HL-60 (cell line): ENCODE results near the gene SETBP1.

Experiments
- DNase-seq, 2 experiments: peaks; one replicate each; pipeline ENCODE4 v3.0.0-alpha.2; 2010 to 2020; ENCODE audit warnings: low read depth in 1 of 2, low spot score in 1 of 2
- H3K27ac ChIP-seq: fragments of 250-450 bp; sonication (Bioruptor Pico); replicated peaks from 2 replicates; pipeline ENCODE4 v1.5.1; 2020; ENCODE audit warnings: mild to moderate bottlenecking, moderate library complexity
- H3K27me3 ChIP-seq: fragments of 250-450 bp; sonication (Bioruptor Pico); 2 replicates; pipeline ENCODE4 v1.5.1; 2021; ENCODE audit warnings: mild to moderate bottlenecking, moderate library complexity; ENCODE audit not compliant: insufficient read depth, poor library complexity, severe bottlenecking
- H3K4me3 ChIP-seq: replicated peaks from 2 replicates; pipeline ENCODE4 v1.5.1; 2011; ENCODE audit warnings: mild to moderate bottlenecking, control low read depth, low read length; ENCODE audit not compliant: insufficient read depth
- GABPA ChIP-seq: IDR thresholded peaks from 2 replicates; pipeline ENCODE4 v1.6.1; 2012; ENCODE audit warnings: low read depth
- POLR2AphosphoS5 ChIP-seq: IDR thresholded peaks from 2 replicates; pipeline ENCODE4 v1.6.1; 2012; ENCODE audit warnings: low read depth
- SPI1 ChIP-seq: IDR thresholded peaks from 2 replicates; pipeline ENCODE4 v1.6.1; 2012; ENCODE audit warnings: low read depth, mild to moderate bottlenecking, borderline replicate concordance
- TF ChIP-seq, protein P1 (sequence below): IDR thresholded peaks from one replicate; pipeline ENCODE4 v1.5.1; 2011; ENCODE audit warnings: low read length, control low read depth, inconsistent platforms; ENCODE audit not compliant: insufficient read depth
- TF ChIP-seq, protein P2 (sequence below): IDR thresholded peaks from 2 replicates; pipeline ENCODE4 v1.6.1; 2012; ENCODE audit warnings: low read depth; ENCODE audit not compliant: insufficient replicate concordance

SETBP1 gene

DNA sequence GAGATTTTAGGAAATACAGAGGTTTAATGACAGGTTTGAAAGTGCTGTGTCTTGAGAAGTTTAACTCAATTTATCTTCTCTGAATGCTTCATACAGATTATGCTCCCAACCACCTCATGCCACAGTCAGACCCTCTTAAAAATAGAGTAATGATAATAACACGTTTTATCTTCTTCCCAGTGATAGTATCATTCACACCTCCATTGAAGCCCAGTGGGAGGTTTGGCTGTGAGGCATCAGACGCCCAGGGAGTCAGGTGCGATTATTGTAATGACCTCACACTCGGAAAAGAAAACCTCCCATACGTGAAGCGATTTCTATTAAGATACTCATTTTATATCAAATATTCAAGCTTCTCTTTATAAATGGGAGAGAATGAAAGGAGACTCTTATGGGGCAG is 366.3 kb downstream of the SETBP1 start:
- H3K27ac ChIP-seq, result no peak overlapping the region
- H3K4me3 ChIP-seq, result no peak overlapping the region
- no peaks in the 10 kb centered on the region for H3K27me3 ChIP-seq
- DNase-seq, result no peak
- no peak for TF ChIP-seq GABPA
- TF ChIP-seq, protein P1, sequence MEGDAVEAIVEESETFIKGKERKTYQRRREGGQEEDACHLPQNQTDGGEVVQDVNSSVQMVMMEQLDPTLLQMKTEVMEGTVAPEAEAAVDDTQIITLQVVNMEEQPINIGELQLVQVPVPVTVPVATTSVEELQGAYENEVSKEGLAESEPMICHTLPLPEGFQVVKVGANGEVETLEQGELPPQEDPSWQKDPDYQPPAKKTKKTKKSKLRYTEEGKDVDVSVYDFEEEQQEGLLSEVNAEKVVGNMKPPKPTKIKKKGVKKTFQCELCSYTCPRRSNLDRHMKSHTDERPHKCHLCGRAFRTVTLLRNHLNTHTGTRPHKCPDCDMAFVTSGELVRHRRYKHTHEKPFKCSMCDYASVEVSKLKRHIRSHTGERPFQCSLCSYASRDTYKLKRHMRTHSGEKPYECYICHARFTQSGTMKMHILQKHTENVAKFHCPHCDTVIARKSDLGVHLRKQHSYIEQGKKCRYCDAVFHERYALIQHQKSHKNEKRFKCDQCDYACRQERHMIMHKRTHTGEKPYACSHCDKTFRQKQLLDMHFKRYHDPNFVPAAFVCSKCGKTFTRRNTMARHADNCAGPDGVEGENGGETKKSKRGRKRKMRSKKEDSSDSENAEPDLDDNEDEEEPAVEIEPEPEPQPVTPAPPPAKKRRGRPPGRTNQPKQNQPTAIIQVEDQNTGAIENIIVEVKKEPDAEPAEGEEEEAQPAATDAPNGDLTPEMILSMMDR, result no peak
- TF ChIP-seq SPI1, result no peak
- TF ChIP-seq, protein P2, sequence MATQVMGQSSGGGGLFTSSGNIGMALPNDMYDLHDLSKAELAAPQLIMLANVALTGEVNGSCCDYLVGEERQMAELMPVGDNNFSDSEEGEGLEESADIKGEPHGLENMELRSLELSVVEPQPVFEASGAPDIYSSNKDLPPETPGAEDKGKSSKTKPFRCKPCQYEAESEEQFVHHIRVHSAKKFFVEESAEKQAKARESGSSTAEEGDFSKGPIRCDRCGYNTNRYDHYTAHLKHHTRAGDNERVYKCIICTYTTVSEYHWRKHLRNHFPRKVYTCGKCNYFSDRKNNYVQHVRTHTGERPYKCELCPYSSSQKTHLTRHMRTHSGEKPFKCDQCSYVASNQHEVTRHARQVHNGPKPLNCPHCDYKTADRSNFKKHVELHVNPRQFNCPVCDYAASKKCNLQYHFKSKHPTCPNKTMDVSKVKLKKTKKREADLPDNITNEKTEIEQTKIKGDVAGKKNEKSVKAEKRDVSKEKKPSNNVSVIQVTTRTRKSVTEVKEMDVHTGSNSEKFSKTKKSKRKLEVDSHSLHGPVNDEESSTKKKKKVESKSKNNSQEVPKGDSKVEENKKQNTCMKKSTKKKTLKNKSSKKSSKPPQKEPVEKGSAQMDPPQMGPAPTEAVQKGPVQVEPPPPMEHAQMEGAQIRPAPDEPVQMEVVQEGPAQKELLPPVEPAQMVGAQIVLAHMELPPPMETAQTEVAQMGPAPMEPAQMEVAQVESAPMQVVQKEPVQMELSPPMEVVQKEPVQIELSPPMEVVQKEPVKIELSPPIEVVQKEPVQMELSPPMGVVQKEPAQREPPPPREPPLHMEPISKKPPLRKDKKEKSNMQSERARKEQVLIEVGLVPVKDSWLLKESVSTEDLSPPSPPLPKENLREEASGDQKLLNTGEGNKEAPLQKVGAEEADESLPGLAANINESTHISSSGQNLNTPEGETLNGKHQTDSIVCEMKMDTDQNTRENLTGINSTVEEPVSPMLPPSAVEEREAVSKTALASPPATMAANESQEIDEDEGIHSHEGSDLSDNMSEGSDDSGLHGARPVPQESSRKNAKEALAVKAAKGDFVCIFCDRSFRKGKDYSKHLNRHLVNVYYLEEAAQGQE, result no peak
- TF ChIP-seq POLR2AphosphoS5, result no peak

DNA sequence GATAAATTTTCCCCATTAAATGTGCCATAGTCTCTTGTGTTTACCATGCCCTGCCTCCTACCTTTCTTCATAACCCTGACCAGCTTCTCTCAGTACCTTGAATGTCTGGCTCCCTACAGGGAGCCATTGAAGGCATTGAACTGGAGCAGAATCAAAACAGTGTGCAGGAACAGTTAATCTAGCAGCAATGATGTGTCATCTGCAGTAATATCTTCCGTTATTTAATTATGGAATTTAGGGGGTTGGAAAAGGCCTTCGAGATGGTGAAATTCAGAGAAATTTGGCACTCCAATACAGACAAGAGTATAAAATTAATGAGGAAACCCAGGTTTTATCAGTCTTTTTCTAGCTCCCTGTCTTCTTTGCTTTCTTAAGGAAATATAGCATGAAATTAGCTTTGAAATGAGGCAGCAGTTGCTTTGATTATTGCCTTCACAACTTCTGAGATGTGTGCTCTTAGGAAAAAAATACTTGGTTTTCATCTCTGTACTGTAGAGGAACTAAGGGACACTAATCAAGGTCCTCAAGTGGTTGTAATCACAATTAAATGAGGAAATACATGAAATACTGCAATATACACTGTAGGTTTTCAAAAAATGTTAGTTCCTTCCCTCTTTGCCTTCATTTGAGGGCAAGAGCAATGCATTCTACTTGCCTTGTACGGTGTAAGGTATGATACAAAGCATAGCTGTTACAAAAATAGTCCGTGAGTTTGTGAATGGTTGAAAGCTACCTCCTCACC is 369.1 kb downstream of the SETBP1 start:
- DNase-seq, result no peak
- H3K4me3 ChIP-seq, result no peak overlapping the region
- no peak overlapping the region for H3K27ac ChIP-seq
- H3K27me3 ChIP-seq, result no peaks in the 10 kb centered on the region
- TF ChIP-seq, protein P1, result no peak
- TF ChIP-seq SPI1 (no peak), POLR2AphosphoS5 (no peak), GABPA (no peak)
- TF ChIP-seq, protein P2, result no peak

DNA sequence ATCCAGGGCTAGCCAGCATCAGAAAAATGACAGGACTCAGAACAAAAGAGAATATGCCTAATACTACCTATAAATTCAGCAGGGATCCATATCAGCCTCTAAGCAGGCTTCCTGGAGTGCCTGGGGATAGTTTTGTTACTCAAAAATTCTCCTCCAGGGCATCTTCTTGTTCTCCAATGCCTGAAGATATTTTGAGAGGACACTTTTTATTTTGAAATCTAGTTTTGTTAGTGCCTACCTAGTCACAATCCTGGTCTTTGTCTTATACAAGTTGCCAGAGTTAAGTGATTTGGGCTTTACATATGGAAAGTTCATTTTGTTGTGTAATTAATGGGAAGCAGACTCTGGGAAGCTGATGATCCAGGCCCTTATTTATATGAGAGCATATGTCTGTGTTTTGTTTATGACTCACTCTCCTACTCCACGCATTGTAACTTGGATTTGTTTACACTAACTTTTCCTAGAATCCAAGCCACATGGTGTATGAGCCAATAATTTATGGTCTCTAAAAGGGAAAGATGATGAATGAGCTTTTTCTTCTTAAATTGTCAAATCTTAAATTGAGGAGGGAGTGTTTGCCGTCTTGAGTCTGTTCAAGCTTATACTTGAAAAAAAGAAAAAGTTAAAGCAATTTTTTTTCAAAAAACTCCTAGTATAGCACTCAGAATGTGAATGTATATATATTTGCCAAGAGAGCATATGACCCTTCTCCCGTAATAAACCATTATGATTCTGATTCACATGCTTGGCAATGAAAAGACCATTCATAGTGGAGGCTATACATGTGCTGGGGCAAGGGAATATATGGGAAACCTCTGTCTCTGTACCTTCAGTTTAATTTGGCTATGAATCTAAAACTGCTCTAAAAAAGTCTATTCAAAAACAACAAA is 370.3 kb downstream of the SETBP1 start:
- Histone ChIP-seq H3K27me3 (no peaks in the 10 kb centered on the region), H3K4me3 (no peak overlapping the region), H3K27ac (no peak overlapping the region)
- no peak for DNase-seq
- TF ChIP-seq, protein P2, result no peak
- TF ChIP-seq GABPA, result no peak
- no peak for TF ChIP-seq POLR2AphosphoS5
- no peak for TF ChIP-seq SPI1
- TF ChIP-seq, protein P1, result no peak
